CD4-positive, alpha-beta T cell treated with Interleukin-12 subunit alpha and Interleukin-12 subunit beta, for 1 hour (primary cell): ENCODE measurements around the gene LMX1B.

ENCODE experiments used
- DNase-seq: peaks from one replicate; pipeline ENCODE4 v3.0.0-alpha.2; 2020

The LMX1B gene

DNA sequence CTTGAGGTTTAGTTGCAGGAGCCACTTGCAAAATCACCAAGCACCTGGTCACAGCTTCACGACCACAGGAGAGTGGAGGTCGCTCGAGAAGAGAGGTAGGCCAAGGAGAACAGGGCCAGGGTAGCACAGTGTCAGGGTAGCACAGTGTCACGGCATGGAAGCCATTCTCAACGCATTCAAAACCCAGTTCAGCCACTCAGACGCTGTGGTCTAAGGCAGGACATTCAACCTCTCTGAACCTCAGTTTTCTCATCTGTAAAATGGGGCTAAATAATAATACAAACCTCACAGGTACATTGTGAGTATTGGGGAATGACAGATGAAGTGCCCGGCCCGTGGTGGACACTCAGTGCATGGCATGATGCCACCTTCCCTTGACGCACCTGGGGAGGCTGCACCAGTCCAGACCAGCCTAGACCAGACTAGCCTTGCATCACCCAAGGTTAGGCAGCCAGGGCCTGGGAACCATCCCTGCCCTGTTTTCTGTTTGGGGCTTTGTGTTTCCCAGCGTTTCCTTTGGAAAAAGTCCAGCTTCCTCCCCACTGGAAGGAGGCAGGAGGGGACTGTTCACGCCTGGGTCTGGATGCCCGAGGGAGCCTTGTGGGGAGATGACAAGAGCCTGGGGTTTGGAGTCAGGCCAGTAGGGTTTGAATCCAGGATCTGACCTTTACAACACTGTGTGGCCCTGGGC lies 7.8 kb upstream of the LMX1B start:
- DNase-seq = no peak

DNA sequence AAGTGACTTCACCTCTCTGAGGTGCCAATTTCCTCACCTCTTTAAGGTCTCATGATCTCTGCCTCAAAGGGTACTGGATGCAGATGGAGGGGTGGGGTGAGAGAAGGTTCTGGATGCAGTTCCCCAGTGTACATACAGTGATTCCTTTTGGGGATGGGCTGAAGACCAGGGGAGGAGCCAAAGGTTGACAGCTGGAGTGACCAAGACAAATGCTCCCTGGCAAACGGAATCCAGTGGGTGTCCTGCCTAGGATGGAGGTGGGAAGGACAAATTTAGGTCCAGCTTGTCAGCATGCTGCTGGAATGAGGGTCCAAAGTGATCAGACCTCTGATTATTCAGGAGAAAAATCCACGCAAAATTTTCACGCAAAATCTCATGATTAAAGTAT lies 7.3 kb upstream of the LMX1B start:
- no peak for DNase-seq

DNA sequence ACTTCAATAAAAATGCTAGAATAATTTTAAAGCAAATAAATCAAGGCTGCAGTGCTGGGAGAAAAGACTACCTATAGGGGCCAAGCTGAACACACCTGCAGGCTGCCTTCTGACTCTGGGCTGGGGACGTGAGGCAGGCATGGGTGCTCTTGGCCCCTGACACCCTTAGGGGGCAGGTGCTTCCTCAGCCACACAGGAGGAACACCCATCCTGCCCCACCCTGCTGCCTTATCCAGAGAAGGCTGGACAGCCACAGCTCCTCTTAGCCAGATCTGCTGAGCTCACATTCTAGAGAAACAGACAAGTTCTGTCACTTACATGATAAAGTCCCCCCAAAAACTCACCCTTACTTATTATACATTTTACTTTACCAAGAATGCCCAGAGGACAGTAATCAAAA lies 6.6 kb upstream of the LMX1B start:
- no peak for DNase-seq

DNA sequence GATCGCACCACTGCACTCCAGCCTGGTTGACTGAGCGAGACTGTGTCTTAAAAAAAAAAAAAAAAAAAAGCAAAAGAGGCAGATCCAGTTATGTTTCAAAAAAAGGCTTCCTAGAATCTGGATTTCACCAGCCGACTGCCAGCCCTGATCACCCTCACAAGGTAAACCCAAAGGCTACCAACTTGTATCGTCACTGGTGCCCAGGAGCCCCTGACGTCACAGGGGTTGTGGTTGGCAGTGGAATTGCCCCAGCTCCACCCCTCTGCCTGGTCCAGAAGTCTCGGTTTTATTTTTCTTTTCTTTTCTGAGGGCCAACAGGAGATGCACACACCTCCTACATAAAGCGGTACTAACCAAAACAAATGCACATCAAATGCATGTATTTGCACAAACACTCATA lies 6.0 kb upstream of the LMX1B start:
- no peak for DNase-seq

DNA sequence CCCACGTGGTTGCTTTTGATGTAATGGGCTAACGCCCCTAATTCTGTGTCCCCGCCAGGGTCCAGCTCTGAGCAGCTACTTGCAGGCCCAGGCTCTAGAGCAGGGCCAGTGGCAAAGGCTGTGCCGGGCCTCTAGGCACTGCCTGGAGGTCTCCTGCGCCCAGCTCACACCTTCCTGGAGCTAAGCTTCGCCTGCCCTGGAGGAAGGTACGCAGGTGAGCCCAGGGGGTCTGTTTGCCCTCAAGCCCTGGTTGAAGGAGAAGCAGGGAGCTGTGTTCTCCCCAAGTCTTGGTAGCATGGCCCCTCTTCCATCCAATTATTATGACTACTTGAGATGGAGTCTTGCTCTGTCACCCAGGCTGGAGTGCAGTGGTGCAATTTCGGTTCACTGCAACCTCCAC lies 5.2 kb upstream of the LMX1B start:
- DNase-seq = no peak

DNA sequence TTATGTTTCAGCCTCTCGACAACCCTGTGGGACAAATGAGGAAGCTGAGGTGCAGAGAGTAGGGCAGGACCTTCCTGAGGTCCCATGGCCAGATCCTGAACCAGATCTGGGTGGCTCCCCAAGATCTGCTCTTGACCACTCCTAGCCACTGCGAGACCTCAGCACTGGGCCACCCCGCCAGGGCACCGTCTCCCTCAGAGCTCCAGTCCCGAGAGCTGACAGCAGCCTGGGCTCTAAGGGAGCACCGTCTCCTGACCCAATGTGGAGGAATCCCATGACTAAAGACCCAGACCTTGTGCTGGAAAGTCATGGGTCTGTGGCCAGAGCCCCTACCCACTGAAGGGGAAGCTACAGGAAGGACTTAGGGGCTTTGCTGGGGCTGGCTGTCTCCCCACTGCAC lies 4.5 kb upstream of the LMX1B start:
- no peak for DNase-seq

- DNase-seq = no peak
These were observed 3.9 kb upstream of the LMX1B start for GRCh38 chr9:126609711-126610388.

DNA sequence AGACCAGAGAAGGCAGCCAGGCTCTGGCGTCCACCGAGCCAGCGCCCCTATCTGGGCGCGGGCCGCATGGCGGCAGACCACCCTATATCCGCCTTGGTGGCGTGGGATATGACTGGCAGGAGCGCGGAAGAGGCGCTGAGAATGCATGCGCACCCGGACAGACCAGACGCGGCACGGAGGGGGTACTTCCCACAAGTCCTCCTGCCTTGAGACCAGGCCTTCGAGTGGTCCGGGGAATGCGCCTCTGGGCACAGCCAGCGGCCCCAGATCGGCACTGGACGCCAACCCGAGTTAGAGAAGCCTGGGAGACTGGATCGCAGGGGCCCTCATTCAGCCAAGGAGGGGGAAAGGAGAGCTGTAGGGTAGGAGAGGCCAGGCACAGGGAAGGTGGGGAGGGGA lies 2.5 kb upstream of the LMX1B start:
- no peak for DNase-seq

DNA sequence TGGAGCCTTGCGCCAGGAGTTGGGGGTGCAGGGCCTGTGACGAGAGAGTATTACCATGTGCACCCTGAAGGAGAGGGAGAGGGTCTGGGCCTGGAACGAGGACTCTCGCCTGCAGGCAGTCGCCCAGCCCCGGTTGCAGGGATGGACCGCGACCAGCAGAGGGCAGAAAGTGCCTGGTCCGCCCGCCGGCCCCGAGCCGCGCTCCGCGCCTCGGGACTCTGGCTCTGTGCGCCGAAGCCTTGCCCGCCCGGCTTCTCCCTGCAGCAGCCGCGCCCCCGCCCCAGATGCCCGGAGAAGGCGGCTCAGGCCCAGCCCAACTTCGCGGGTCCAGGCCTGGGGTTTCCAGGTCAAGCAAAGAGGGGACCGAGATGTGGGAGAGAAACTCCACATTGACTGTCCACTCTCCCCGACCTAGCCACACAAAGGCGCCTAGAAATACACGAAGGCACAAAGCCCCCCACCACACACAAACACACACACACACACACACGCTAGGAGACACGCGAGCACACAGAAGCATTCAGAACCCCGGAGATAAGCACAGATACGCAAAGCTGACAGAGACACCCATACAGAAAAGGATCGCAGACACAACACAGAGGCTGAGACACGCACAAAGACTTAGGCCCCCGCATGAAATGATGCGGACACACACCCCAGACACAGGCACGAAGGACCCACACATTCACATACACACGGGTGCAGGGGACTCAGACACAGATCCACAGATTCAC lies 2.0 kb upstream of the LMX1B start:
- peak; percentile 71 for DNase-seq

GRCh38 chr9:126612326-126612812 lies 1.4 kb upstream of the LMX1B start:
- no peak for DNase-seq

DNA sequence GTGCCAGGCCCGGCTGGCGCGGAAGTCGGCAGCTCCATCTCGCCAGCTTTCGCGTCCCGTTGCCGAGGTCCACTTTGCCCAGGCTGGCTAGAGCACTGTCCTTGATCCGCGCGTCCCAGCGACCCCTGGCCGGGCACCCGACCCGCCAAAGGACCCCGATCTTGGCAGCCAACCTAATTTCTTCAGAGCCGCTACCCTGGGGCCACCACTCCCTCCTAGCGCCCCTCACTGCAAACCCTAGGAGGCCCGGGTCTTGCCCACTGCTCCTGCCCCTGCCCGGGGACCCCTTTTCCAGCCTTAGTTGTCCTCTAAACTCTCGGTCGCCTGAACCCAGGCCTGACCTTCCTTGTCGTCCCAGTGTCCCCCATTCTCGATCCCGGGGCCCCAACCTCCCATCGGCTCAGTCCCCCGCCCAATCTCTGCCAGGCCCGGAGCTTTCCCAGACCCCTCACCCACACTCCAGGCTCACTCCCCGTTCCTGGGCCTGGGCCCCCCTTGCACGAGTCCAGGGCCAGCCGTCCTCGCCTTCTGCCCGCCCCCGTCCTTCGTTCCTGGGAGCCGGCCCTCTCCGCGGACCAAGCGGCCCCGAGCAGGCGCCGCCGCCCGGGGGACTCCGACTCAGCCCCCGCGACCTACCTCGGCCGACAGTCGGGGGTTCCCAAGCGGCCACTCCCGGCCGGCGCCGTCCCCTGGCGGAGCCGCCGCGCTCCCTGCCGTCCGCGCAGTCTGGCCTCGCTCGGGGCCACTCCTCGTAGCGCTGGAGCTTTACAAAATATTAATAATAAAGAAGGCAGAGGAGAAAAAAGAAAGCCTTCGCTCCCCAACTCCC lies 701 bp upstream of the LMX1B start:
- DNase-seq = no peak

DNA sequence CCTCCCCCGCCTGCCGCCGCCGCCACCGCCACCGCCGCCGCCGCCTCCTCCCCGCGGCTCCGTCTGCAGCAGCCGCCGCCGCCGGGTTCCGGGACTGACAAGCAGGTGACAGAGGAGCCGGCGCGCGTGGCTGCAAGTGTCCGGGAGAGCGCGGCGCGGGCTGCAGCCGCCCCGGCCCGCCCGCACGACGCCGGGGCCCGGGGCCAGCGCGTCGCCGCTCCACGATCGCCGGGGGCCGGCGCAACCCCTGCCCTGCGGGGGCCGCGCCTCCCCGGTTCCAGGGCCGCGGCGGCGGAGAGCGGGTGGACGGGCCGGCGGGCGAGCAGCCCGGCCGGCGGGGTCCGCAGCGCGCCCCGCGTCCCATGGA lies 343 bp downstream of the LMX1B start:
- no peak for DNase-seq

GRCh38 chr9:126614455-126615244 lies 922 bp downstream of the LMX1B start:
- DNase-seq = no peak

GRCh38 chr9:126615245-126615790 lies 1.6 kb downstream of the LMX1B start:
- no peak for DNase-seq

DNA sequence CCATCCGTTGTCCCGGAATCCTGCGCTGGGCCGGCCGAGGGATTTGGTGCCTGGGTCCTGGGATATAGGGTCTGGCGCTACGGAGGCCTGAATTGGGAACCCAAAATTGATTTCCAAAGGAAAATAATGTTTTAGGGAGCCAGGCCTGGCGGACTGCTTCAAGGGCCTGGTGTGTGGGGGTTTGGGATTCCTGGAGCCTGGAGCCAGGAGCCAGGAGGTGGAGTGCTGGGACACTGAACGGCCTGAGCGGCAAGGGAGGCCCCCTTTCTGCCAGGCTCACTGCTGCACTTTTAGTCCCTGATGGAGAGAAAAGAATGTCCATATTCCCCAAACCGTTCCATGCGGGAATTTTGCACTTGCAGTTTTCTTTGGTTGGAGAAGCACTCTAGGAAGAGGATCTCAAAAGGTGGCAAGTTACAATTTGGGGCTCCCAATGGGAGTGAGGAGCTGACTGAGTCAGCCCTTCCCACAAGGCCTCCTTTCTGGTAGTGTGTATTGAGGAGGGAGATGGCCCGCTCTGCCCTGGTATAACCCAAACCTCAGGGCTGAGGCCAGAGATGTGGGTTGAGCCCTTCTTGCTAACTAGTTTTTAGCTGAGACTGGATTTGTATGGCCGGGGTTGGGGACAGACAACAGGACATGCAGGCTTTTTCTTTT lies 2.2 kb downstream of the LMX1B start:
- DNase-seq = no peak

- no peak for DNase-seq
These were observed 2.8 kb downstream of the LMX1B start for GRCh38 chr9:126616521-126616976.

DNA sequence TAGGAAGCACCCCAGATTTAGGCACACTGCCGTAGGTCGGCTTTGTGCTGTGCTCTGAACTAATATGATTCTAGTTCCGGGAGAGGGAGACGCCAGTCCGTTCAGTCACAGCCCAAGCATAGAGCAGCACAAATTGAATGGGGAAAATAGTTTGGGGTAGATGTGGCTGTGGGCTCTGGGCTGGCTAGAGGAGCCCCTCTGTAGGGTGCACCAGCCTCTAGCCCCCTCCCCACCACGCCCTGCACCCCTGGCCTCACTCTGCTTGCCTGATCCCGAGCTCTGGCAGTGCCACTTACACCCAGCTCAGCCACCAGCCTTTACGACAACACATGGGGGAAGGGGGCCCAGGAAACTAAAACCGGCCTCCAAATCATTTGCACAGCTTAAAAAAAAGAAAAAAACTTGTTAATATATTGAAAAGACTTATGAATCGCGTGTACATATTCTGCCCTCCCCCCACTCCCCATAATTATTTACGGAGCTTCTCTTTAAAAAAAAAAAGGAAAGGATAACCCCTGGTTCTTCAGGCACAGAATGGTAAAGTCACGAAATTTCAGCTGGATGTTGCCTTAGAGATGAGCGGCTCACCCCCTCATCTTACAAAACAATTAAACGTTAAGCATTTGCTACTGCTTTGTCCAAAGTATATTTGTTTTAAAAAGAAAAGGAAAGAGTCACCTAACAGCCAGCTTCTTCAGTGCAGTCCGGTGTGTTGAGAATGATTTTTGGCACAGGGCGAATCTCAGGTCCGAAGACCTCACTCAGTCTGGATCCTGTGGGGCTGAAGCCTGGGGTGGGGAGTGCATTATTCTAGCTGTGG lies 3.5 kb downstream of the LMX1B start:
- DNase-seq = no peak

GRCh38 chr9:126617823-126618165 lies 4.1 kb downstream of the LMX1B start:
- DNase-seq = no peak

DNA sequence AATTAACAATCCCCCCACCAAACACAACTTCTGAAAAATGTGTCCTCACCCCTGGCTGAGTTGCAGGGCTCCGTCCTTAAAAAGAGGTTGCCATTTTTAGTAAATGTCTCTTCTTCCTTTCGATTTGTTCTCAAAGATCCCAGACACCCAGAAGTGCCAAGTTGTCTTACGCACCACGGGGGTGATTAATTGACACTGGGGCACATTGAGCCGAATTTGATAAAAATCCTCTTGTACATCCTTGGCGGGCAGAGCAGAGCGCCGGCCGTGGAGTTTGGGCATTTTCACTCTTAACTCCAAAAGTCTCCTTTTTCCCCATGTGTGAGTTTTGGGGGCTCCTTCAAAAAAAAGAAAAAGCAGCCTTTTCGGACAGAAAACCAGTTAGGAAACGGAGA lies 4.5 kb downstream of the LMX1B start:
- DNase-seq = no peak

DNA sequence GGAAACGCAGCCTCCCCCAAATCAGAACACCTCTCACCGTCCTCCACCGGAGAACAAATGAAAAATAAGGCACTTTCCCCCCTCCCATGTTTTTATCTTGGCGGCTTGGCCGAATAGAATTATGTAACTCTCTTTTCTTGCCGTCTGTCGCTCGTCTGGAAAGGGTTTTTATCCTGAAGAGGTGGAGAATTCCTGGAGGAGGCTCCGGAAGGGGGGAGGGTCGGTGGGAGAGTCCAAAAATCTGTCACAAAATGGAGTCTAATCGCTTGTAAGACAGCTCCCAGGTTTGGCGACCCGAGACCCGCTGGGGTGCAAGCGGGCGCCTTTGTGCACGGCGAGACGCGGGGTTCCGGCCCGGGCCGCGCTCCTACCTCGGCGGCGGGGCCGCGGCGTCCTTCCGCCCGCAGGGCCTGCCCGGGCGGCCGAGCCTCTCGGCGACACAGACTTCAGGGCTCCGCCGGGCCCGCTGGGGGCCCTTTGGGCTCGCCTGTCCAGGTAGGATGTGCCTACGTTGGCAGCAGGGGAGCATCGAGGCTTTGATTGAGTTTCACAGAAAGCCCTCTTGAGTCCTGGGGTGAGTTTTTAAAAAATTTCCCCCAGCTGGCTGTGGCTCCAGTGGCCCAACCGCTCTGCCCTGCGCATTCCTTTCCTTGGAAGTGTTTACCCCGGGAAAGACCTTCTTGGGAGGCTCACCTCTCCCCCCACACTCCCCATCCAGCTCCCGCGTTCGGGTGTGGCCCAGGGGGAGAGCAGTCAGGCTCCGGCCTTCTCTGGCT lies 5.0 kb downstream of the LMX1B start:
- no peak for DNase-seq
